SK-N-SH (cell line): ENCODE measurements around the gene PPP2R5C. TPM values are rescaled to one million over a fixed set of nuclear protein-coding genes. Genes with fewer than 3 reads are reported as not detected.

Source experiments
- CTCF ChIA-PET: fragments of 300-600, 350-600 bp; formaldehyde crosslinking; extraction: SDS; loops from one replicate; lab custom pipeline; 2021; lab: Yijun Ruan, JAX
- POLR2A ChIA-PET: fragments of 350-600 bp; sonication (Branson Sonifier 250); formaldehyde crosslinking; extraction: SDS; loops from one replicate; lab custom pipeline; 2020; ENCODE audit warnings: antibody characterized with exemption, inconsistent platforms; lab: Yijun Ruan, JAX
- DNase-seq: peaks from one replicate; pipeline ENCODE4 v3.0.0; 2012
- H2AFZ ChIP-seq: fragments of 200-600 bp; sonication (generic); 2 replicates; pipeline ENCODE4 v1.8.1; 2016; ENCODE audit warnings: antibody characterized with exemption, mild to moderate bottlenecking, low read depth
- H3F3A ChIP-seq: fragments of 200-600 bp; sonication (generic); replicated peaks from 2 replicates; pipeline ENCODE3; 2016; ENCODE audit warnings: antibody characterized with exemption, mild to moderate bottlenecking; ENCODE audit not compliant: insufficient read depth
- H3K27ac ChIP-seq, 2 experiments: fragments of 200-500 bp in 1 of 2; fragments of 200-600 bp in 1 of 2; sonication (Bioruptor generic) in 1 of 2; sonication (generic), shearing (Covaris generic) in 1 of 2; 2 replicates each; pipeline versions ENCODE4 v1.5.1 to v1.6.1; 2014 to 2016; ENCODE audit warnings: low read depth in 2 of 2, inconsistent platforms in 1 of 2, low read length in 1 of 2, mild to moderate bottlenecking in 1 of 2, mixed read lengths in 1 of 2
- H3K27me3 ChIP-seq: fragments of 200-600 bp; sonication (generic), shearing (Covaris generic); 2 replicates; pipeline ENCODE4 v1.6.1; 2016; ENCODE audit warnings: mixed run types; ENCODE audit not compliant: insufficient read depth
- H3K36me3 ChIP-seq, 2 experiments: fragments of 200-500 bp in 1 of 2; fragments of 200-600 bp in 1 of 2; sonication (Bioruptor generic) in 1 of 2; sonication (generic) in 1 of 2; replicated peaks in 1 of 2; 2 replicates each; pipeline versions ENCODE3 to v1.5.1; 2014 to 2016; ENCODE audit warnings: low read length in 1 of 2, mild to moderate bottlenecking in 1 of 2; ENCODE audit not compliant: insufficient read depth in 2 of 2, control insufficient read depth in 1 of 2
- H3K4me1 ChIP-seq, 2 experiments: fragments of 200-500 bp in 1 of 2; fragments of 200-600 bp in 1 of 2; sonication (Bioruptor generic) in 1 of 2; sonication (generic), shearing (Covaris generic) in 1 of 2; 2 replicates each; pipeline versions ENCODE4 v1.5.1 to v1.6.1; 2014 to 2016; ENCODE audit warnings: low read depth in 1 of 2, low read length in 1 of 2, mixed run types in 1 of 2; ENCODE audit not compliant: insufficient read depth in 2 of 2, control insufficient read depth in 1 of 2
- H3K4me2 ChIP-seq: fragments of 200-600 bp; sonication (generic), shearing (Covaris generic); 2 replicates; pipeline ENCODE4 v1.6.1; 2017; ENCODE audit warnings: mixed run types
- H3K4me3 ChIP-seq, 2 experiments: fragments of 200-500 bp in 1 of 2; fragments of 200-600 bp in 1 of 2; sonication (Bioruptor generic) in 1 of 2; sonication (generic), shearing (Covaris generic) in 1 of 2; 2 replicates each; pipeline versions ENCODE4 v1.5.1 to v1.8.1; 2014 to 2016; ENCODE audit warnings: low read depth in 2 of 2, inconsistent platforms in 1 of 2, low read length in 1 of 2, mild to moderate bottlenecking in 1 of 2, mixed read lengths in 1 of 2, moderate library complexity in 1 of 2
- H3K79me2 ChIP-seq: fragments of 200-600 bp; sonication (generic); 2 replicates; pipeline ENCODE4 v1.8.1; 2017; ENCODE audit warnings: mild to moderate bottlenecking; ENCODE audit not compliant: insufficient read depth
- H3K9ac ChIP-seq: fragments of 200-600 bp; sonication (generic); 2 replicates; pipeline ENCODE4 v1.6.1; 2017; ENCODE audit warnings: mixed run types
- H3K9me2 ChIP-seq: fragments of 200-600 bp; sonication (generic); 2 replicates; pipeline ENCODE4 v1.6.1; 2017; ENCODE audit warnings: mixed run types
- H3K9me3 ChIP-seq: fragments of 200-600 bp; sonication (generic); 2 replicates; pipeline ENCODE4 v1.6.1; 2017; ENCODE audit warnings: mixed run types, mild to moderate bottlenecking, moderate library complexity
- H4K20me1 ChIP-seq: fragments of 200-600 bp; sonication (generic); 2 replicates; pipeline ENCODE4 v1.6.1; 2017; ENCODE audit warnings: mild to moderate bottlenecking, mixed run types; ENCODE audit not compliant: insufficient read depth
- CTCF ChIP-seq: fragments of 200-600 bp; sonication (generic); IDR thresholded peaks from 2 replicates; pipeline ENCODE4 v1.6.1; 2017; ENCODE audit warnings: antibody characterized with exemption, mild to moderate bottlenecking, moderate library complexity
- EZH2phosphoT487 ChIP-seq: fragments of 200-600 bp; sonication (generic); IDR thresholded peaks from 2 replicates; pipeline ENCODE4 v1.6.1; 2017; ENCODE audit warnings: low read depth, mixed run types, mild to moderate bottlenecking, antibody characterized with exemption, moderate library complexity, borderline replicate concordance
- FOXJ3 ChIP-seq: sonication (generic); formaldehyde crosslinking; IDR thresholded peaks from 2 replicates; pipeline ENCODE4 v1.5.1; 2020; ENCODE audit warnings: mild to moderate bottlenecking, missing genetic modification reagents
- GABPA ChIP-seq: IDR thresholded peaks from 2 replicates; pipeline ENCODE4 v1.4.0; 2012; ENCODE audit warnings: low read depth, mild to moderate bottlenecking
- GATA2 ChIP-seq: sonication (generic); formaldehyde crosslinking; IDR thresholded peaks from 2 replicates; pipeline ENCODE4 v1.5.0; 2020; ENCODE audit warnings: mild to moderate bottlenecking, missing genetic modification reagents
- MAX ChIP-seq: IDR thresholded peaks from 2 replicates; pipeline ENCODE4 v1.4.0; 2012; ENCODE audit warnings: low read depth
- MXI1 ChIP-seq: IDR thresholded peaks from 2 replicates; pipeline ENCODE4 v1.6.1; 2012; ENCODE audit warnings: mild to moderate bottlenecking, low read depth, low read length, improper control_type of control experiment
- NFIC ChIP-seq: IDR thresholded peaks from 2 replicates; pipeline ENCODE4 v1.4.0; 2012; ENCODE audit warnings: borderline replicate concordance
- NRF1 ChIP-seq: IDR thresholded peaks from 2 replicates; pipeline ENCODE4 v1.6.1; 2012; ENCODE audit warnings: low read depth, mild to moderate bottlenecking, low read length
- PBX3 ChIP-seq: IDR thresholded peaks from 2 replicates; pipeline ENCODE4; 2012
- POLR2AphosphoS5 ChIP-seq: IDR thresholded peaks from 2 replicates; pipeline ENCODE4 v1.6.1; 2012; ENCODE audit warnings: low read depth, low read length
- RAD21 ChIP-seq: IDR thresholded peaks from 2 replicates; pipeline ENCODE4 v1.6.1; 2012; ENCODE audit warnings: mild to moderate bottlenecking, low read length
- SMC3 ChIP-seq: IDR thresholded peaks from 2 replicates; pipeline ENCODE4 v1.6.1; 2012; ENCODE audit warnings: low read depth, low read length, improper control_type of control experiment
- TCF12 ChIP-seq: IDR thresholded peaks from 2 replicates; pipeline ENCODE4 v1.4.0; 2012
- TEAD4 ChIP-seq: IDR thresholded peaks from 2 replicates; pipeline ENCODE4 v1.4.0; 2012; ENCODE audit warnings: mild to moderate bottlenecking, borderline replicate concordance; ENCODE audit not compliant: insufficient read depth
- USF1 ChIP-seq: IDR thresholded peaks from 2 replicates; pipeline ENCODE4 v1.4.0; 2012; ENCODE audit warnings: low read depth, borderline replicate concordance
- USF2 ChIP-seq: fragments of 150-350 bp; IDR thresholded peaks from 2 replicates; pipeline ENCODE4 v1.6.1; 2017; ENCODE audit warnings: antibody characterized with exemption, low read length, low read depth, borderline replicate concordance
- YY1 ChIP-seq: IDR thresholded peaks from 2 replicates; pipeline ENCODE4 v1.4.0; 2012; ENCODE audit warnings: low read depth, mild to moderate bottlenecking
- ZBTB33 ChIP-seq: IDR thresholded peaks from 2 replicates; pipeline ENCODE4 v1.4.0; 2012; ENCODE audit warnings: low read depth, borderline replicate concordance
- WGBS: methylation state at CpG from one replicate; pipeline ENCODE4 v1.1.6; 2017; ENCODE audit warnings: low lambda C conversion rate; 5-methylcytosine and 5-hydroxymethylcytosine counted together
- polyA plus RNA-seq, 3 experiments: library from polyadenylated mRNA; depleted of rRNA; stranded (reverse); fragments of >200 nt; gene quantifications; 2 replicates each; pipeline ENCODE4 v1.2.3, GENCODE V29; 2012

PPP2R5C gene
- polyA plus RNA-seq, 1 of the 3 experiments (the other 2 are of a cell fraction), result 43.7 TPM

GRCh38 chr14:101877766-101878165, 116.3 kb downstream of the PPP2R5C start:
- Histone ChIP-seq H3K4me3 (no peak overlapping the region), H3K27me3 (no peaks in the 10 kb centered on the region), H3K9ac (no peak overlapping the region), H2AFZ (no peak overlapping the region), H3K27ac (peak overlapping the region in 1 of 2 experiments; percentile 29; a peak in 1 of 4 replicates), H3K9me2 (no peaks in the 10 kb centered on the region), H3K36me3 (peaks cover under 1 to 19% of the 10 kb centered on the region in 2 experiments), H3K9me3 (no peaks in the 10 kb centered on the region), H3F3A (peaks cover 11% of the 10 kb centered on the region), H3K79me2 (peaks cover 91% of the 10 kb centered on the region), H3K4me1 (peaks cover 11 to 53% of the 10 kb centered on the region in 2 experiments; a peak in 3 of 4 replicates), H4K20me1 (peaks cover 58% of the 10 kb centered on the region), H3K4me2 (no peak overlapping the region)
- ChIA-PET POLR2A (interaction anchor here (1.2 kb wide), 1 partner anchor 69 kb away, joined by 3 read pairs; no protein-coding TSS in a partner anchor), CTCF (interaction anchor here (2.7 kb wide), 1 partner anchor 107 kb away, joined by 10 read pairs; no protein-coding TSS in a partner anchor)
- 96% methylated on average over 7 of the region's 7 CpGs for WGBS
- DNase-seq, result no peak
- no peak for TF ChIP-seq ZBTB33
- TF ChIP-seq TCF12, result no peak
- TF ChIP-seq MXI1, result no peak
- TF ChIP-seq GABPA, result no peak
- no peak for TF ChIP-seq NFIC
- TF ChIP-seq YY1, result no peak
- TF ChIP-seq NRF1, result no peak
- no peak for TF ChIP-seq FOXJ3
- no peak for TF ChIP-seq POLR2AphosphoS5
- no peak for TF ChIP-seq RAD21
- no peak for TF ChIP-seq EZH2phosphoT487
- no peak for TF ChIP-seq USF2
- no peak for TF ChIP-seq USF1
- TF ChIP-seq MAX, result no peak
- TF ChIP-seq SMC3, result no peak
- TF ChIP-seq GATA2 (CRISPR knock-in tag), result no peak
- TF ChIP-seq CTCF, result no peak
- no peak for TF ChIP-seq PBX3
- no peak for TF ChIP-seq TEAD4
